ENCODE data around the gene PCP4. TPM values are rescaled to one million over a fixed set of nuclear protein-coding genes. Genes with fewer than 3 reads are reported as not detected.

PCP4 gene
- total and polyA plus RNA-seq, 9 of the 15 experiments (the other 6 are each of a cell fraction or from before 2014, with no cell fraction given): not detected

GRCh38 chr21:39834543-39834942 is 32.7 kb upstream of the PCP4 start (continued):
- no peak for TF ChIP-seq GABPB1 (CRISPR knock-in tag; IDR thresholded peaks at IDR 0.05)
- TF ChIP-seq HOXB6 (CRISPR knock-in tag; IDR thresholded peaks at IDR 0.05; ENCODE audit: borderline replicate concordance): no peak
- no peak for TF ChIP-seq ZNF764 (CRISPR knock-in tag; IDR thresholded peaks at IDR 0.05; ENCODE audit: low read depth)
- TF ChIP-seq ETS2 (tag; IDR thresholded peaks at IDR 0.05; ENCODE audit: borderline replicate concordance, poor library complexity, severe bottlenecking): no peak
- no peak for TF ChIP-seq ZNF165 (CRISPR knock-in tag; IDR thresholded peaks at IDR 0.05; ENCODE audit: borderline replicate concordance)
- no peak for TF ChIP-seq ZBTB1 (CRISPR knock-in tag; IDR thresholded peaks at IDR 0.05; ENCODE audit: borderline replicate concordance, low read depth)
- no peak for TF ChIP-seq SRSF3 (IDR thresholded peaks at IDR 0.05; ENCODE audit: insufficient read depth, low read length)
- no peak for TF ChIP-seq CEBPB (tag; IDR thresholded peaks at IDR 0.05)
- TF ChIP-seq GATAD2A (IDR thresholded peaks at IDR 0.05): no peak
- TF ChIP-seq NR1H2 (CRISPR knock-in tag; IDR thresholded peaks at IDR 0.05): no peak
- TF ChIP-seq, protein P1, sequence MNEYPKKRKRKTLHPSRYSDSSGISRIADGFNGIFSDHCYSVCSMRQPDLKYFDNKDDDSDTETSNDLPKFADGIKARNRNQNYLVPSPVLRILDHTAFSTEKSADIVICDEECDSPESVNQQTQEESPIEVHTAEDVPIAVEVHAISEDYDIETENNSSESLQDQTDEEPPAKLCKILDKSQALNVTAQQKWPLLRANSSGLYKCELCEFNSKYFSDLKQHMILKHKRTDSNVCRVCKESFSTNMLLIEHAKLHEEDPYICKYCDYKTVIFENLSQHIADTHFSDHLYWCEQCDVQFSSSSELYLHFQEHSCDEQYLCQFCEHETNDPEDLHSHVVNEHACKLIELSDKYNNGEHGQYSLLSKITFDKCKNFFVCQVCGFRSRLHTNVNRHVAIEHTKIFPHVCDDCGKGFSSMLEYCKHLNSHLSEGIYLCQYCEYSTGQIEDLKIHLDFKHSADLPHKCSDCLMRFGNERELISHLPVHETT (CRISPR knock-in tag; conservative IDR thresholded peaks at IDR 0.05 in 1 of 2, IDR thresholded peaks at IDR 0.05 in 1 of 2): no peak
- TF ChIP-seq PPARD (CRISPR knock-in tag; IDR thresholded peaks at IDR 0.05): no peak
- TF ChIP-seq FOXK2 (conservative IDR thresholded peaks at IDR 0.05 in 1 of 2, IDR thresholded peaks at IDR 0.05 in 1 of 2; ENCODE audit: low read depth in 2 of 2): no peak
- TF ChIP-seq HMG20A (CRISPR knock-in tag; conservative IDR thresholded peaks at IDR 0.05): no peak
- TF ChIP-seq, protein P2, sequence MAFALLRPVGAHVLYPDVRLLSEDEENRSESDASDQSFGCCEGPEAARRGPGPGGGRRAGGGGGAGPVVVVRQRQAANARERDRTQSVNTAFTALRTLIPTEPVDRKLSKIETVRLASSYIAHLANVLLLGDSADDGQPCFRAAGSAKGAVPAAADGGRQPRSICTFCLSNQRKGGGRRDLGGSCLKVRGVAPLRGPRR (CRISPR knock-in tag; IDR thresholded peaks at IDR 0.05): no peak

Data from K562 (cell line).